GM19238 (cell line): Measurements from ENCODE around the gene KDM5A.

Experiments
- DNase-seq: peaks from one replicate; pipeline ENCODE4 v3.0.0; 2011; ENCODE audit warnings: low spot score; ENCODE audit not compliant: insufficient read length

KDM5A gene

GRCh38 chr12:273382-273781 lies 115.7 kb downstream of the KDM5A start:
- no peak for DNase-seq

- no peak for DNase-seq
Measured at GRCh38 chr12:272942-273341, 116.2 kb downstream of the KDM5A start.

- DNase-seq, result no peak
Measured at GRCh38 chr12:271161-271560, 118.0 kb downstream of the KDM5A start.

GRCh38 chr12:269191-269590 lies 119.9 kb downstream of the KDM5A start:
- DNase-seq, result no peak

GRCh38 chr12:268483-268840 lies 120.7 kb downstream of the KDM5A start:
- no peak for DNase-seq

- DNase-seq, result no peak
Measured at GRCh38 chr12:267581-268482, 121.3 kb downstream of the KDM5A start.

GRCh38 chr12:265096-265495 lies 124.0 kb downstream of the KDM5A start:
- DNase-seq, result no peak

GRCh38 chr12:264269-264668 lies 124.9 kb downstream of the KDM5A start:
- no peak for DNase-seq

- DNase-seq, result no peak
Measured at GRCh38 chr12:263574-263973, 125.5 kb downstream of the KDM5A start.

GRCh38 chr12:262817-263216 lies 126.3 kb downstream of the KDM5A start, which contains the start of gene SLC6A13:
Gene SLC6A13, minus strand, starts transcription at chr12:262836. Its CDS starts 2,784 bp downstream, at chr12:260052.
- DNase-seq, result no peak

GRCh38 chr12:262113-262512 lies 127.0 kb downstream of the KDM5A start:
- DNase-seq, result no peak

GRCh38 chr12:257521-258321 lies 131.4 kb downstream of the KDM5A start:
- no peak for DNase-seq

- no peak for DNase-seq
Measured at GRCh38 chr12:256958-257357, 132.2 kb downstream of the KDM5A start.

- no peak for DNase-seq
Measured at GRCh38 chr12:256225-256624, 132.9 kb downstream of the KDM5A start.

- no peak for DNase-seq
Measured at GRCh38 chr12:254912-255311, 134.2 kb downstream of the KDM5A start.

- DNase-seq, result no peak
Measured at GRCh38 chr12:254039-254438, 135.1 kb downstream of the KDM5A start.

GRCh38 chr12:253116-253831 lies 135.8 kb downstream of the KDM5A start:
- no peak for DNase-seq

- DNase-seq, result no peak
Measured at GRCh38 chr12:252636-253035, 136.5 kb downstream of the KDM5A start.

- DNase-seq, result no peak
Measured at GRCh38 chr12:247271-247670, 141.8 kb downstream of the KDM5A start.

GRCh38 chr12:243381-243780 lies 145.7 kb downstream of the KDM5A start:
- no peak for DNase-seq

- DNase-seq, result no peak
Measured at GRCh38 chr12:242496-242895, 146.6 kb downstream of the KDM5A start.

GRCh38 chr12:241266-241665 lies 147.9 kb downstream of the KDM5A start:
- DNase-seq, result no peak
